A549 treated with dexamethasone at 1 μM for 4 hours (cell line): Measurements from ENCODE around the gene MLPH. TPM values are rescaled to one million over a fixed set of nuclear protein-coding genes. Genes with fewer than 3 reads are reported as not detected.

Experiments used
- total RNA-seq: library from RNA; stranded (reverse); fragments of 200-300 nt; extraction: Qiagen RNA extraction; gene quantifications from 5 replicates; pipeline ENCODE4 v1.2.3, GENCODE V29; 2022

MLPH gene
- 225 to 326 TPM (median 300 TPM) in 5 replicates for total RNA-seq

GRCh38 chr2:237486819-237487448 lies at the start of gene MLPH:
MLPH (plus strand) TSS chr2:237487251; CDS start chr2:237493427, 6,176 bp downstream.

GRCh38 chr2:237566401-237567235 lies 79.6 kb downstream of the MLPH start, which contains the start of gene PRLH:
PRLH (plus strand) TSS chr2:237566574; CDS start chr2:237566574, 0 bp downstream.

GRCh38 chr2:237590272-237591140 lies 103.5 kb downstream of the MLPH start, which contains the start of gene RAB17:
RAB17 (minus strand) TSS chr2:237590734; CDS start chr2:237586154, 4,580 bp downstream.

Other genes with a start within 250 kb of the MLPH start
- 0.18 to 0.41 TPM (median 0.33 TPM) in 5 replicates for gene COL6A3, start 73.1 kb upstream of the MLPH start, total RNA-seq
- gene PRLH, start 79.3 kb downstream of the MLPH start, total RNA-seq, result not detected in 5 replicates
- 0.19 to 0.54 TPM (median 0.32 TPM) in 5 replicates for gene RAB17, start 103.5 kb downstream of the MLPH start, total RNA-seq
- 74.0 to 105 TPM (median 93.0 TPM) in 5 replicates for gene LRRFIP1, start 140.3 kb downstream of the MLPH start, total RNA-seq